ENCODE results near the gene GRID1. TPM values are rescaled to one million over a fixed set of nuclear protein-coding genes. Genes with fewer than 3 reads are reported as not detected.

GRID1 gene
- total RNA-seq, 1 donor from 2014 or later: 1.4 TPM

DNA sequence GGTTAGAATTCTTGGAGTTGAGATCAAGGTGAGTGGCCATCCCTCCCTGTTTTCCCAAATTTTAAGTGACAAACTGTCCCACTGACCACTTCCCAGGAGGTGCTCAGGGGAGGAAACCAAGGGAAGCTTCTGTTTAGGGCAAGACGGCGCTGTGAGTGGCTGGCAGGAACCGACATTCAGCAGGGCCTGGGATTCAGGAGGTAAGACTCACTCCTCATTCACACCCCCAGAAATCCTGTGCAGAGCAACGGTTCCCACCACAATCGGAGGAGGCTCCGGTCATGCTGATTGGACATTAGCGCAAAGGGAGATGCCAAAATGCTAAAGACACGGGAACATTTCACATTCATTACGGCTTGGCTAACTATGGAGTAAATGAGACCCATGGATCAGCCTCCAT is 200.9 kb downstream of the GRID1 start:
- Histone ChIP-seq H3K4me3 (no peak overlapping the region), H3K27ac (no peak overlapping the region), H3K27me3 (no peaks in the 10 kb centered on the region), H3K36me3 (no peaks in the 10 kb centered on the region), H3K9me3 (no peaks in the 10 kb centered on the region), H3K4me1 (no peaks in the 10 kb centered on the region)
- intact Hi-C loops (cut with DNase I): no loop called here
- TF ChIP-seq, protein P1, sequence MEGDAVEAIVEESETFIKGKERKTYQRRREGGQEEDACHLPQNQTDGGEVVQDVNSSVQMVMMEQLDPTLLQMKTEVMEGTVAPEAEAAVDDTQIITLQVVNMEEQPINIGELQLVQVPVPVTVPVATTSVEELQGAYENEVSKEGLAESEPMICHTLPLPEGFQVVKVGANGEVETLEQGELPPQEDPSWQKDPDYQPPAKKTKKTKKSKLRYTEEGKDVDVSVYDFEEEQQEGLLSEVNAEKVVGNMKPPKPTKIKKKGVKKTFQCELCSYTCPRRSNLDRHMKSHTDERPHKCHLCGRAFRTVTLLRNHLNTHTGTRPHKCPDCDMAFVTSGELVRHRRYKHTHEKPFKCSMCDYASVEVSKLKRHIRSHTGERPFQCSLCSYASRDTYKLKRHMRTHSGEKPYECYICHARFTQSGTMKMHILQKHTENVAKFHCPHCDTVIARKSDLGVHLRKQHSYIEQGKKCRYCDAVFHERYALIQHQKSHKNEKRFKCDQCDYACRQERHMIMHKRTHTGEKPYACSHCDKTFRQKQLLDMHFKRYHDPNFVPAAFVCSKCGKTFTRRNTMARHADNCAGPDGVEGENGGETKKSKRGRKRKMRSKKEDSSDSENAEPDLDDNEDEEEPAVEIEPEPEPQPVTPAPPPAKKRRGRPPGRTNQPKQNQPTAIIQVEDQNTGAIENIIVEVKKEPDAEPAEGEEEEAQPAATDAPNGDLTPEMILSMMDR (IDR thresholded peaks at IDR 0.05): no peak
- peak in 1 of 2 donors; percentile 47 for DNase-seq (ENCODE audit: low spot score in 2 of 2)

DNA sequence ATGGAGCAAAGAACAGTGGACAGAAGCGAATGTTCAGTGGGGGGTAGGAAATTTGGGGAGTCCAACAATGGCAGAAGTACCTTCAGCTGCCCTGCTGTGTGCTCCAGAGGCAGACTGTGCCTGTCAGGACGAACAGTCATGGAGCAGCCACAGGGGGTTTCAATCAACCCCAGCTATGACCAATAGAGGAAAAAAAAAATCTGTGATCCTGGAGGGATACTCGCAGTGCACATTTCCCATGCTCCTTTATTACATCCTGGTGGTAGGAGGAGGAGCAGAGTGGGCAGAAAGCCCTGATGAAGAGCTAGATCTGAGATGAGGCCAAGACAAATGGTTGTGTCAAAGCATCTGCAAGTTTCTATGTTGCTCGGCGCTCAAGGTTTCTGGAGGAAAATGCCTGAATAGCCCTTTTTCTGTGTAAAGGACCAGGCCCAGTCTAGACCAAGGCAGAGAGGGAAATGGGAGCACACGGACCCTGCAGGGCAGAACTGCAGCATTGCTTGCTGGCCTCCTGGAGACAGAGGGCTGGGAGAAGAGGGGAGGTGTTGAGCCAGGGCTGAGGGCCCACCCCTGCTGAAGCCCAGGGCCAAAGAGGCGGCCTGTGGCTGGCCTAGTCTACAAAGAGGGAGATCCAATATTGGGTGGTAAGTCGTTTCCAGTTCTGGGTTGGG is 201.5 kb downstream of the GRID1 start:
- Histone ChIP-seq H3K4me3 (no peak overlapping the region), H3K36me3 (no peaks in the 10 kb centered on the region), H3K27me3 (no peaks in the 10 kb centered on the region), H3K27ac (no peak overlapping the region), H3K9me3 (no peaks in the 10 kb centered on the region), H3K4me1 (no peaks in the 10 kb centered on the region)
- peak in 1 of 2 donors; percentile 31 for DNase-seq (ENCODE audit: low spot score in 2 of 2)
- intact Hi-C loops (cut with DNase I): no loop called here
- TF ChIP-seq, protein P1 (IDR thresholded peaks at IDR 0.05): no peak

DNA sequence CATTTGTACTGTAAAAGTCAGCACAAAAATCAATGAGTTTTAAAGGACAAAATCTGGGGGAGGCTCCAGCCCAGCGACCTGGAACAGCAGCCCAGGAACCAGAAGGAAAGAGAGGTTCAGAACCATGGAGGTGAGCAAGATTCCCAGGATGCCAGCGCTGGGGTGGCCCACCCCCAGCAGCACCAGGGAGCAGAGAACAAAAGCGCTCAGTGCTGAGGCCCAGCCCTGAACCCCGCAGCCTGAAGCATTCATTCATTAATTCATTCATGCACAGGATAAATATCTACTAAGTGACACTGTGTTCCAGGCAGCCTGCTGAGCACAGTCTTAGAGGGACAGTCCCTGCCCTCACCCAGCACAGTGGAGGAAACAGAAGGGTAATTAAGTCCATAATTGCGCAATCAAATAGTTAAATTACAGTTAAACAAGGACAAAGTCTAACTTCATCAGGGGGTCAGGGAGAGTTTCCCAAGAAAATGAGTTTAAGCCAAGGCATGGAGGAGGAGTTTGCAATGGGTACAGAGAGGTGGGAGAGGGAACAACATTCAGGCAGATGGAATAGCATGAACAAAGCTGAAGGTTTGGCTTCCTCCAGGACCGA is 202.3 kb downstream of the GRID1 start:
- intact Hi-C loops (cut with DNase I): no loop called here
- no peak for DNase-seq (ENCODE audit: low spot score in 2 of 2)
- Histone ChIP-seq H3K27me3 (no peaks in the 10 kb centered on the region), H3K4me1 (no peaks in the 10 kb centered on the region), H3K36me3 (no peaks in the 10 kb centered on the region), H3K9me3 (no peaks in the 10 kb centered on the region), H3K4me3 (no peak overlapping the region), H3K27ac (no peak overlapping the region)
- TF ChIP-seq, protein P1 (IDR thresholded peaks at IDR 0.05): no peak

DNA sequence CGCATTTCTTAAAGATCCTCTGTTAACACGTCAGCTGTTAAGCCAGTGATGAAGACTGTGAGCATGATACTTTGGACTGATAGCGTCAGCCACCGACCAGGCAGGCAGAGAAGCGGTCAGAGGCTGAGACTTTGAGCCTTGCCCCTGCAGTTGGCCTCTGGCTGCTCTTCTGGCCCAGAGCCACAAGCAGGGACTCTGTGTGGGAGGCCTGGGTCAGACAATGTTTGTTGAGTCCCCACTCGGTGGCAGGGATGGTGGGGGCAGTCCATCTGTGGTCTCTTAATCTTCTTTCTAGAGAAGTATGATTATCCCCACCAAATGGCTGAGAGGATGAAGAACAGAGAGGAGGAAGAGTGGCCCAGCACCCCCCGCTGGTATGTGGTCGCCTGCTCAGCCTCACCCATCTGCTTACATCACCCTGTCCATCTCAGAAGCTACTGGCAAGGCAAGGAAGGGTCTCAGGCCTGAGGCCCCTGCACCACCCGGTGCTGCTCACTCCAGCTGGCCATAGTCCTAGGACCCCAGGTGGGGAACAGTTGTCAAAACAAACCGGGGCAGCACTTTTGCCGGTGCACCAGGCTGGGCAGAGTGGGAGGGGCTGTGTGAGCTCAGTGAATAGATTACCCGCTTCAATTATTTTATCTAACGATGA is 202.9 kb downstream of the GRID1 start:
- intact Hi-C loops (cut with DNase I): no loop called here
- no peak overlapping the region for H3K4me3 ChIP-seq
- peak in 1 of 2 donors; percentile 52 for DNase-seq (ENCODE audit: low spot score in 2 of 2)
- no peaks in the 10 kb centered on the region for H3K9me3 ChIP-seq
- no peak overlapping the region for H3K27ac ChIP-seq
- H3K27me3 ChIP-seq: no peaks in the 10 kb centered on the region
- TF ChIP-seq, protein P1 (IDR thresholded peaks at IDR 0.05): no peak
- no peaks in the 10 kb centered on the region for H3K36me3 ChIP-seq
- H3K4me1 ChIP-seq: no peaks in the 10 kb centered on the region

DNA sequence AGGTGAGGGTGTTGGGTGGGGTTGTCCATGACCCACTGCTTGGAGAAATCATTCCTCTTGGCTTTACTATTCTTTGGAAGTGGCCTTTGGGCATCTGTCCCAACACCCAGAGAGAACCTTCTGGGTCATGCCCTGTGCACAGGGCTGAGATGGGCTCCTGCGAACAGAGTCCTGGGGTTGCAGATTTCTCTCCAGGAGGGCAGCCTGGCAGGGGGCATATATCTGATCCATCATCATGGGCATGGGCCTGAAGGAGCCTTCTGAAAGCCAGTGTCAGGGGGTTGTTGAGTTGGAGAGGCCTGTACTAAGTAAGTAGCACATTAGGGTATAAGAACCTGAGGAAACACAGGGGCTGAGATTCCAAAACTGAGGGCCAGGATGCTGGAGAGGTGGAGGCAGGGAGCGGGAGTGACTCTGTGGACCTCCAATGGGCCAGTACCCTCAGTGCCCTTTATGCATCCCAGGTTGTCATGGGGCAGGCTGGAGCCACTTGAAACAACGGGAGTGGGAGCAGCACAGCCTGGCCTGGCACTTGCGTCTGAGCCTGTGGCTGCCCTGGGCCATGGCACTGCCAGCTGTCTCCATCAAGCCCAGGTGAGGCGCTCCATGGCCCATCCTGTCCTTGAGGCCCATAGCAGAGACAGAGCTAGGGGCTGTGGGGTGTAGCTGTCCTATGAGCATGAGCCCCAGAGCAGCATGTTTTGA is 203.7 kb downstream of the GRID1 start:
- no peak overlapping the region for H3K27ac ChIP-seq
- intact Hi-C loops (cut with DNase I): no loop called here
- H3K36me3 ChIP-seq: no peaks in the 10 kb centered on the region
- no peak overlapping the region for H3K4me3 ChIP-seq
- DNase-seq (ENCODE audit: low spot score in 2 of 2): peak in 1 of 2 donors; percentile 50
- TF ChIP-seq, protein P1 (IDR thresholded peaks at IDR 0.05): no peak
- H3K4me1 ChIP-seq: no peaks in the 10 kb centered on the region
- H3K9me3 ChIP-seq: no peaks in the 10 kb centered on the region
- no peaks in the 10 kb centered on the region for H3K27me3 ChIP-seq
